Measurements from ENCODE around the gene MPL. TPM values are rescaled to one million over a fixed set of nuclear protein-coding genes. Genes with fewer than 3 reads are reported as not detected.

Gene MPL
- total RNA-seq, 3 donors from 2014 or later: not detected

DNA sequence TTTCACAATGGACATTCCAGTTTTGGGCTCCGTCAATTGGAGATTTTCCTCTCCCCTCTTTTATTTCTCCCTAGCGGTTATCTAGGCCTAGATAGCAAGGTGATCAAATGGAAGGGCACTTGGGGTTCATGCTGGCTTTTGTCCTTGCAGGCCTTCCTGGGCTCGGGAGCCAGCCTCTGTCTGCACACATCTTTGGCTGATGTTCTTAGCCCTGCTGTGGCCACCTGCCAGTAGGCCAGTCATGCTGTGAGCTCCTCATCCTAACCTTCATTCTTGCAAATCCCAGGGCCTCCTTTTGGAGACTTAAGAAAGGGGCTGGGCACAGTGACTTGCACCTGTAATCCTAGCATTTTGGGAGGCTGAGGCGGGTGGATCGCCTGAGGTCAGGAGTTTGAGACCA, 23.4 kb upstream of the MPL start:
- no peak for TF ChIP-seq POLR2A (IDR thresholded peaks at IDR 0.05)
- no peak for TF ChIP-seq POLR2AphosphoS5 (IDR thresholded peaks at IDR 0.05)
- TF ChIP-seq, protein P1, sequence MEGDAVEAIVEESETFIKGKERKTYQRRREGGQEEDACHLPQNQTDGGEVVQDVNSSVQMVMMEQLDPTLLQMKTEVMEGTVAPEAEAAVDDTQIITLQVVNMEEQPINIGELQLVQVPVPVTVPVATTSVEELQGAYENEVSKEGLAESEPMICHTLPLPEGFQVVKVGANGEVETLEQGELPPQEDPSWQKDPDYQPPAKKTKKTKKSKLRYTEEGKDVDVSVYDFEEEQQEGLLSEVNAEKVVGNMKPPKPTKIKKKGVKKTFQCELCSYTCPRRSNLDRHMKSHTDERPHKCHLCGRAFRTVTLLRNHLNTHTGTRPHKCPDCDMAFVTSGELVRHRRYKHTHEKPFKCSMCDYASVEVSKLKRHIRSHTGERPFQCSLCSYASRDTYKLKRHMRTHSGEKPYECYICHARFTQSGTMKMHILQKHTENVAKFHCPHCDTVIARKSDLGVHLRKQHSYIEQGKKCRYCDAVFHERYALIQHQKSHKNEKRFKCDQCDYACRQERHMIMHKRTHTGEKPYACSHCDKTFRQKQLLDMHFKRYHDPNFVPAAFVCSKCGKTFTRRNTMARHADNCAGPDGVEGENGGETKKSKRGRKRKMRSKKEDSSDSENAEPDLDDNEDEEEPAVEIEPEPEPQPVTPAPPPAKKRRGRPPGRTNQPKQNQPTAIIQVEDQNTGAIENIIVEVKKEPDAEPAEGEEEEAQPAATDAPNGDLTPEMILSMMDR (IDR thresholded peaks at IDR 0.05): no peak
- H3K27me3 ChIP-seq: no peaks in the 10 kb centered on the region
- H3K4me3 ChIP-seq: no peak overlapping the region
- DNase-seq (ENCODE audit: low spot score in 2 of 2): no peak
- no peaks in the 10 kb centered on the region for H3K9me3 ChIP-seq
- no peaks in the 10 kb centered on the region for H3K36me3 ChIP-seq
- intact Hi-C loops (cut with DNase I; ENCODE audit: low total_unique reads): no loop called here
- no peak overlapping the region for H3K27ac ChIP-seq
- H3K4me1 ChIP-seq: no peaks in the 10 kb centered on the region

DNA sequence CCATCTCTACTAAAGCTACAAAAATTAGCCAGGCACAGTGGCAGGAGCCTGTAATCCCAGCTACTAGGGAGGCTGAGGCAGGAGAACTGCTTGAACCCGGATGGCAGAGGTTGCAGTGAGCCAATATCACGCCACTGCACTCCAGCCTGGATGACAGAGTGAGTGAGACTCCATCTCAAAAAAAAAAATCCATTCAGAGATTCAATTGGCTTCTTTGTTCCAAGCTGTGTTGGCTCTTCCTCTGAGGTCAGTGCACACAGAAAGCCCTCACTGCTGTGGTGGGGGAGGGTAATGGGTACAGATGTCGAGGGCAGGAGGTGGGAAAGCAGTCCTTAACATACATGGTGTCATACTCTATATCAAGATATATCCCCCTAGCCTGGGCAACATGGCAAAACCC, 22.1 kb upstream of the MPL start:
- no peaks in the 10 kb centered on the region for H3K4me1 ChIP-seq
- H3K9me3 ChIP-seq: no peaks in the 10 kb centered on the region
- TF ChIP-seq POLR2AphosphoS5 (IDR thresholded peaks at IDR 0.05) (no peak), POLR2A (IDR thresholded peaks at IDR 0.05) (no peak)
- TF ChIP-seq, protein P1 (IDR thresholded peaks at IDR 0.05): no peak
- intact Hi-C loops (cut with DNase I; ENCODE audit: low total_unique reads): no loop called here
- H3K27ac ChIP-seq: no peak overlapping the region
- no peak overlapping the region for H3K4me3 ChIP-seq
- H3K36me3 ChIP-seq: no peaks in the 10 kb centered on the region
- no peaks in the 10 kb centered on the region for H3K27me3 ChIP-seq
- DNase-seq (ENCODE audit: low spot score in 2 of 2): peak in 1 of 2 donors; percentile 9

DNA sequence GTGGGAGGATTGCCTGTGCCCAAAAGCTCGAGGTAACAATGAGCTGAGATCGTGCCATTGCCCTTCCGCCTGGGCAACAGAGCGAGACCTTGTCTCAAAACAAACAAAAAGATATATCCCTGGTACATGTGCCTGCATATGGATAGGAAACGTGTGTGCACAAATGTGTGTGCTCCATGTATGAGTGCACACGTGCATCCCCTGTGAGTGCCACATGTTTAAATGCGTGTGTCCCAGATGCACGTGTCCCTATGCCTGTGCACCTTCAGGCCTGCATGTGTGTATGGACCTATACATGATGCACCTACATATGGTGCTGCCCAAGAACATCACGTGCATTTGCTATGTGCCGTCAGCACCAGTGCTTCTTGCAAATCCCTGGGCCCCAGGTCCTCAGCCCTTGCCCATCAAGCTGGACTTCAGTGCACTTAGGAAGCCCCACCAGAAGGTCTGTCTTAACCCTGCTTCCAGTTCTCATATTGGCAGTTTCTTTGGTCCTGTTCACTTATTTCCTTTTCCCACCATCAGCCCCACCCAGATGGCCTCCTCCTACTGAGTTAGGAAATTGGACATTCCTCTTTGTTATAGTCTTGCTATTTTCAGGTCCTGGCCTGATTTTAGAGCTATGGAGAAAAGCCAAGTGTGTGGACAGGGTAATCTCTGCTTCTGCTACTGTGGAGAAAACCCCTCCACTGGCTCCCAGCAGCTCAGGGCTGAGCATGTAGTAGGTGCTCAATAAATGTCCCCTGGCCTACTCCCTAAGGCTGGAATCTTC, 21.5 kb upstream of the MPL start:
- Histone ChIP-seq H3K9me3 (no peaks in the 10 kb centered on the region), H3K27me3 (no peaks in the 10 kb centered on the region), H3K27ac (no peak overlapping the region), H3K4me3 (no peak overlapping the region), H3K36me3 (no peaks in the 10 kb centered on the region), H3K4me1 (no peaks in the 10 kb centered on the region)
- no peak for TF ChIP-seq POLR2A (IDR thresholded peaks at IDR 0.05)
- no peak for TF ChIP-seq POLR2AphosphoS5 (IDR thresholded peaks at IDR 0.05)
- TF ChIP-seq, protein P1 (IDR thresholded peaks at IDR 0.05): no peak
- peak in 1 of 2 donors; percentile 30 for DNase-seq (ENCODE audit: low spot score in 2 of 2)
- intact Hi-C loops (cut with DNase I; ENCODE audit: low total_unique reads): no loop called here

DNA sequence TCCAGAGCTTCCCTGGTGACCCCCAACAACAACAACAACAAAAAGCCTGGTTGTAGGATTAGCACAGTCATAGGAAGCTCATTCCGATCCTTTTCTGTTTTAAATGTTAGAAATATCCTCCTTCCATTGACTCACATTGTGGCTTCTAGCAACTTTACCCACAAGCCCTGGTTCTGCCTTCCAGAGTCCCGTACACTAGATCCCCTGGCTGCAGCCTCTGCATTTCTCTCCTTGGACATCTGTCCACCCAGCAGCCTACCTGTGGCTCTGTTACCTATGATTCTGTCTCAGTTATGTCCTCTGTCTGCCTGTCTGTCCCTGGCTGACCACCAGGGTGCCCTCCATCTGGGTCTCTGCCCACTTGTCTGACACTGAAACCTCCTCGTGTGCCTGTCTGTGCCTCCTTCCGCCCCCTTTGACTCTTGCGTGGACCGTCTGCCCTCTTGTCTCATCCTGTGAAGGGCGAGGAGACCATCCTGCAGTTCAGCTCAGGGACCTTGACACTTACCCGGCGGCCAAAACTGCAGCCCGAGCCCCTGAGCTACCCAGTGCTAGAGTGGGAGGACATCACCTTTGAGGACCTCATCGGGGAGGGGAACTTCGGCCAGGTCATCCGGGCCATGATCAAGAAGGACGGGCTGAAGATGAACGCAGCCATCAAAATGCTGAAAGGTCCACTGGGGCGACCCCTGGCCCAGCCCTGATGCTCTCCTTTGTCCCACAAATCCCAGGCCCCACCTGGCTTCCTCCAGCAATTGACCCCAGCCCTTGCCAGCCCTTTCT, 20.7 kb upstream of the MPL start:
- peak in 1 of 2 donors; percentile 40 for DNase-seq (ENCODE audit: low spot score in 2 of 2)
- intact Hi-C loops (cut with DNase I; ENCODE audit: low total_unique reads): no loop called here
- Histone ChIP-seq H3K27me3 (no peaks in the 10 kb centered on the region), H3K4me3 (no peak overlapping the region), H3K9me3 (no peaks in the 10 kb centered on the region), H3K4me1 (no peaks in the 10 kb centered on the region), H3K36me3 (no peaks in the 10 kb centered on the region), H3K27ac (no peak overlapping the region)
- TF ChIP-seq, protein P1 (IDR thresholded peaks at IDR 0.05): no peak
- TF ChIP-seq POLR2AphosphoS5 (IDR thresholded peaks at IDR 0.05) (no peak), POLR2A (IDR thresholded peaks at IDR 0.05) (no peak)
